ENCODE measurements around the gene SHF.
A peak's percentile ranks its signal among the peaks of the same experiment; 100 is the strongest.

SHF gene

GRCh38 chr15:45130291-45131000 is 57.3 kb downstream of the SHF start:
- no peak for DNase-seq (ENCODE audit: low read depth in 2 of 3, low spot score in 1 of 3)

- DNase-seq (ENCODE audit: low read depth in 2 of 3, low spot score in 1 of 3), result peak in 1 of 3 donors; percentile 23
These were observed 58.1 kb downstream of the SHF start, which contains the start of the genes DUOX1 and DUOXA1 for GRCh38 chr15:45129651-45130129. TSS of gene DUOX1 (plus strand) at chr15:45129994. CDS start at chr15:45131967, 1,973 bp downstream. TSS of gene DUOXA1 (minus strand) at chr15:45129879. CDS start at chr15:45123014, 6,865 bp downstream.

GRCh38 chr15:45128971-45129639 is 58.7 kb downstream of the SHF start:
- DNase-seq (ENCODE audit: low read depth in 2 of 3, low spot score in 1 of 3), result no peak

GRCh38 chr15:45126535-45127158 is 61.1 kb downstream of the SHF start:
- DNase-seq (ENCODE audit: low read depth in 2 of 3, low spot score in 1 of 3), result peak in 1 of 3 donors; percentile 36

- no peak for DNase-seq (ENCODE audit: low read depth in 2 of 3, low spot score in 1 of 3)
These were observed 64.4 kb downstream of the SHF start for GRCh38 chr15:45123397-45123796.

- no peak for DNase-seq (ENCODE audit: low read depth in 2 of 3, low spot score in 1 of 3)
These were observed 65.0 kb downstream of the SHF start for GRCh38 chr15:45122719-45123118.

- DNase-seq (ENCODE audit: low read depth in 2 of 3, low spot score in 1 of 3), result no peak
These were observed 65.9 kb downstream of the SHF start for GRCh38 chr15:45121706-45122417.

GRCh38 chr15:45121020-45121419 is 66.7 kb downstream of the SHF start:
- DNase-seq (ENCODE audit: low read depth in 2 of 3, low spot score in 1 of 3), result no peak

- DNase-seq (ENCODE audit: low read depth in 2 of 3, low spot score in 1 of 3), result no peak
These were observed 67.4 kb downstream of the SHF start for GRCh38 chr15:45120081-45120972.

GRCh38 chr15:45118996-45119395 is 68.8 kb downstream of the SHF start:
- no peak for DNase-seq (ENCODE audit: low read depth in 2 of 3, low spot score in 1 of 3)

GRCh38 chr15:45118131-45118588 is 69.6 kb downstream of the SHF start:
- peak; percentile 77 to 84 (median 80) for DNase-seq (ENCODE audit: low read depth in 2 of 3, low spot score in 1 of 3)

- DNase-seq (ENCODE audit: low read depth in 2 of 3, low spot score in 1 of 3), result no peak
These were observed 70.2 kb downstream of the SHF start for GRCh38 chr15:45117308-45118130.

Measured in stimulated activated CD4-positive, alpha-beta T cell treated with anti-CD3 and anti-CD28 coated beads, Interleukin-12 subunit alpha, Interleukin-12 subunit beta, amount 100 ng/mL, for 48 hours (primary cell).